OCI-LY7 (cell line): Measurements from ENCODE around the gene GJB5. TPM values are rescaled to one million over a fixed set of nuclear protein-coding genes. Genes with fewer than 3 reads are reported as not detected.
"Not testable (repeated sequence)": the region's sequence is repeated elsewhere in the genome, so short reads cannot be mapped to it uniquely, and the experiment has no call there.

Experiments
- BruUV-seq: library from RNA; stranded (reverse); fragments of 400-500 nt; replicated peaks from 2 replicates; lab custom pipeline; 2021; lab: Mats Ljungman, UMichigan
- CTCF ChIA-PET: fragments of 300-600 bp; sonication (Branson Sonifier 250); formaldehyde crosslinking; loops from one replicate; lab custom pipeline; 2022; ENCODE audit warnings: antibody characterized with exemption; ENCODE audit not compliant: unreplicated experiment; lab: Charles Lee
- POLR2A ChIA-PET: fragments of 300-600 bp; sonication (Branson Sonifier 250); formaldehyde crosslinking; loops from one replicate; lab custom pipeline; 2022; ENCODE audit warnings: antibody characterized with exemption; lab: Charles Lee
- DNase-seq: peaks from one replicate; pipeline ENCODE4 v3.0.0-alpha.2; 2015; ENCODE audit warnings: low spot score
- H2AFZ ChIP-seq: fragments of 200-600 bp; sonication (generic), shearing (Covaris generic); 2 replicates; pipeline ENCODE4 v1.6.1; 2014; ENCODE audit warnings: mild to moderate bottlenecking, antibody characterized with exemption, low read length, moderate library complexity
- H3K27ac ChIP-seq: fragments of 200-600 bp; sonication (generic); 2 replicates; pipeline ENCODE4 v1.5.1; 2014; ENCODE audit warnings: mixed run types, low read depth, mild to moderate bottlenecking, moderate library complexity, low read length, inconsistent platforms; ENCODE audit not compliant: poor library complexity, severe bottlenecking
- H3K36me3 ChIP-seq: fragments of 200-600 bp; sonication (generic); 2 replicates; pipeline ENCODE4 v1.6.1; 2014; ENCODE audit warnings: mild to moderate bottlenecking, antibody characterized with exemption, low read length, moderate library complexity, mixed read lengths; ENCODE audit not compliant: insufficient read depth
- H3K4me1 ChIP-seq: fragments of 200-600 bp; sonication (generic); 2 replicates; pipeline ENCODE4 v1.5.1; 2014; ENCODE audit warnings: mild to moderate bottlenecking, low read length; ENCODE audit not compliant: insufficient read depth, poor library complexity, severe bottlenecking
- H3K4me2 ChIP-seq: fragments of 200-600 bp; sonication (generic); 2 replicates; pipeline ENCODE4 v1.6.1; 2014; ENCODE audit warnings: mild to moderate bottlenecking, low read length
- H3K4me3 ChIP-seq: fragments of 200-600 bp; sonication (generic); 2 replicates; pipeline ENCODE4 v1.5.1; 2014; ENCODE audit warnings: mild to moderate bottlenecking, low read depth, low read length; ENCODE audit not compliant: poor library complexity, severe bottlenecking
- H3K79me2 ChIP-seq: fragments of 200-600 bp; sonication (generic); 2 replicates; pipeline ENCODE4 v1.6.1; 2016; ENCODE audit warnings: low read depth, mild to moderate bottlenecking, low read length, moderate library complexity, mixed read lengths; ENCODE audit not compliant: insufficient read depth
- H3K9me2 ChIP-seq: fragments of 200-600 bp; sonication (generic); 2 replicates; pipeline ENCODE4 v1.6.1; 2016; ENCODE audit warnings: mild to moderate bottlenecking, low read length, mixed read lengths; ENCODE audit not compliant: insufficient read depth
- H3K9me3 ChIP-seq: fragments of 200-600 bp; sonication (generic); 2 replicates; pipeline ENCODE4 v1.6.1; 2014; ENCODE audit warnings: mild to moderate bottlenecking, mixed run types, low read length, mixed read lengths
- H4K20me1 ChIP-seq: fragments of 200-600 bp; sonication (generic); 2 replicates; pipeline ENCODE4 v1.6.1; 2014; ENCODE audit warnings: mild to moderate bottlenecking, antibody characterized with exemption, low read length, moderate library complexity, mixed read lengths; ENCODE audit not compliant: insufficient read depth
- EZH2phosphoT487 ChIP-seq: fragments of 200-600 bp; sonication (generic); IDR thresholded peaks from 2 replicates; pipeline ENCODE4 v1.6.1; 2018; ENCODE audit warnings: low read depth, borderline replicate concordance, mild to moderate bottlenecking, mixed run types, antibody characterized with exemption, low read length, moderate library complexity, mixed read lengths
- intact Hi-C: fragments of 100-400 bp; cut with micrococcal nuclease; formaldehyde crosslinking; loops from one replicate; pipeline ENCODE4 v1.10.0; 2022; ENCODE audit not compliant: unreplicated experiment
- total RNA-seq, 2 experiments: library from RNA; depleted of rRNA in 1 of 2; stranded (reverse); fragments of >200 nt in 1 of 2; shearing (Covaris generic) in 1 of 2; gene quantifications; 2 replicates each; pipeline ENCODE4 v1.2.3, GENCODE V29; 2014 to 2022
- TF ChIP-seq, protein P1 (sequence below): fragments of 200-600 bp; sonication (generic); conservative IDR thresholded peaks from 2 replicates; pipeline ENCODE4 v1.5.1; 2014; ENCODE audit warnings: mild to moderate bottlenecking, antibody characterized with exemption, low read length, moderate library complexity, mixed read lengths

The GJB5 gene
- total RNA-seq, 2 experiments from 2014 or later, result not detected

DNA sequence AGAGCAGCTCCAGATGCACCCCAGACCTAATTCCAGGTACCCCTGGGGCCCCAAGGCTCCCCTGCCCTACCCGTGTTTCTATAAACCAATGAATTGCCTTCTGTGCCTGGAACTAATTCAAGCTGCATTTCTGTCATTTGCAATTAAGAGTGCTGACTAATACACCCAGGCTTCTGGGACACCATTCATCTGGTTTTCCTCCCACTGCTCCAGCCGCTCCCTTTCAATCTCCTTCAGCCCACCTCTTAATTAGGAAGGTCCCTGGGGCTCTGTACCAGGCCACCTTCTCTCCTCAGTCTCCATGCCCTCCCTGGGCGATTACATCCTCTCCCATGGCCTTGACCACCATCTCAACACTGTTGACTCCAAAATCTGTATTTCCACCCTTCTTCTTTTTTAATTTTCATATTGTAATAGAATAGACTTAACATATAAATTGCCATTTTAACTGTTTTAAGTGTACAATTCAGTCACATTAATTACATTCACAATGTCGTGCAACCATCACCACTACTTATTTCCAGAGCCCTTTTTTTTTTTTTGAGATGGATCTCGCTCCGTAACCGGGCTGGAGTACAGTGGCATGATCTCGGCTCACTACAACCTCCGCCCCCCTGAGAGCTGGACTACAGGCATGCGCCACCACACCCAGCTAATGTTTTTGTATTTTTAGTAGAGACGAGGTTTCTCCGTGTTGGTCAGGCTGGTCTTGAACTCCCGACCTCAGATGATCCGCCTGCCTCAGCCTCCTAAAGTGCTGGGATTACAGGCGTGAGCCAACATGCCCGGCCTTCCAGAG lies 16.9 kb downstream of the GJB5 start:
- H2AFZ ChIP-seq, result no peak overlapping the region
- intact Hi-C loops, result no loop called here
- no peaks in the 10 kb centered on the region for H4K20me1 ChIP-seq
- H3K36me3 ChIP-seq, result no peaks in the 10 kb centered on the region
- H3K4me3 ChIP-seq, result no peak overlapping the region
- no peaks in the 10 kb centered on the region for H3K79me2 ChIP-seq
- no peaks in the 10 kb centered on the region for H3K4me1 ChIP-seq
- BruUV-seq, result no TSS peak
- H3K4me2 ChIP-seq, result no peak overlapping the region
- no peaks in the 10 kb centered on the region for H3K9me2 ChIP-seq
- POLR2A ChIA-PET, result no interaction called here
- CTCF ChIA-PET, result no interaction called here
- H3K9me3 ChIP-seq, result no peaks in the 10 kb centered on the region
- DNase-seq, result no peak
- TF ChIP-seq, protein P1, sequence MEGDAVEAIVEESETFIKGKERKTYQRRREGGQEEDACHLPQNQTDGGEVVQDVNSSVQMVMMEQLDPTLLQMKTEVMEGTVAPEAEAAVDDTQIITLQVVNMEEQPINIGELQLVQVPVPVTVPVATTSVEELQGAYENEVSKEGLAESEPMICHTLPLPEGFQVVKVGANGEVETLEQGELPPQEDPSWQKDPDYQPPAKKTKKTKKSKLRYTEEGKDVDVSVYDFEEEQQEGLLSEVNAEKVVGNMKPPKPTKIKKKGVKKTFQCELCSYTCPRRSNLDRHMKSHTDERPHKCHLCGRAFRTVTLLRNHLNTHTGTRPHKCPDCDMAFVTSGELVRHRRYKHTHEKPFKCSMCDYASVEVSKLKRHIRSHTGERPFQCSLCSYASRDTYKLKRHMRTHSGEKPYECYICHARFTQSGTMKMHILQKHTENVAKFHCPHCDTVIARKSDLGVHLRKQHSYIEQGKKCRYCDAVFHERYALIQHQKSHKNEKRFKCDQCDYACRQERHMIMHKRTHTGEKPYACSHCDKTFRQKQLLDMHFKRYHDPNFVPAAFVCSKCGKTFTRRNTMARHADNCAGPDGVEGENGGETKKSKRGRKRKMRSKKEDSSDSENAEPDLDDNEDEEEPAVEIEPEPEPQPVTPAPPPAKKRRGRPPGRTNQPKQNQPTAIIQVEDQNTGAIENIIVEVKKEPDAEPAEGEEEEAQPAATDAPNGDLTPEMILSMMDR, result no peak
- TF ChIP-seq EZH2phosphoT487, result no peak
- H3K27ac ChIP-seq, result no peak overlapping the region

- H3K79me2 ChIP-seq, H4K20me1 ChIP-seq, H3K9me2 ChIP-seq, BruUV-seq, H3K36me3 ChIP-seq, H3K4me2 ChIP-seq, H2AFZ ChIP-seq, DNase-seq, H3K4me1 ChIP-seq, H3K27ac ChIP-seq, H3K9me3 ChIP-seq, CTCF ChIA-PET, intact Hi-C loops, H3K4me3 ChIP-seq: not testable (repeated sequence)
- POLR2A ChIA-PET, result interaction anchor here (1.1 kb wide), 1 partner anchor 79 kb away, joined by 3 read pairs; no protein-coding TSS in a partner anchor
Measured at GRCh38 chr1:34773114-34773513, 18.3 kb downstream of the GJB5 start.

- DNase-seq, result no peak
- Histone ChIP-seq H3K9me2 (no peaks in the 10 kb centered on the region), H3K4me3 (no peak overlapping the region), H3K9me3 (no peaks in the 10 kb centered on the region), H3K4me2 (no peak overlapping the region), H4K20me1 (no peaks in the 10 kb centered on the region), H3K27ac (no peak overlapping the region), H3K36me3 (no peaks in the 10 kb centered on the region), H3K79me2 (no peaks in the 10 kb centered on the region), H3K4me1 (no peaks in the 10 kb centered on the region), H2AFZ (no peak overlapping the region)
- POLR2A ChIA-PET, result no interaction called here
- BruUV-seq, result no TSS peak
- intact Hi-C loops, result no loop called here
- TF ChIP-seq, protein P1, result no peak
- TF ChIP-seq EZH2phosphoT487, result no peak
- CTCF ChIA-PET, result no interaction called here
Measured at GRCh38 chr1:34774957-34775356, 20.1 kb downstream of the GJB5 start.
